OCI-M1 (cell line): ENCODE data around the gene NOL12.
"Not testable (repeated sequence)": the region's sequence is repeated elsewhere in the genome, so short reads cannot be mapped to it uniquely, and the experiment has no call there.

Experiments used
- DNase-seq: peaks from one replicate; lab custom pipeline; 2025; lab: John Stamatoyannopoulos, UW

Gene NOL12

GRCh38 chr22:37686002-37686982 is at the start of gene NOL12:
TSS of gene NOL12 (plus strand) at chr22:37686343. CDS start at chr22:37686393, 50 bp downstream.
- DNase-seq, result peak; percentile 93

- DNase-seq, result no peak
Measured at GRCh38 chr22:37636949-37637273, 49.2 kb upstream of the NOL12 start.

GRCh38 chr22:37638391-37639069 is 47.6 kb upstream of the NOL12 start:
- peak; percentile 36 for DNase-seq

GRCh38 chr22:37639070-37639760 is 46.9 kb upstream of the NOL12 start, which contains the start of gene SH3BP1:
TSS of gene SH3BP1 (plus strand) at chr22:37639669. CDS start at chr22:37639788, 119 bp downstream.
- peak; percentile 39 for DNase-seq

- peak; percentile 42 for DNase-seq
Measured at GRCh38 chr22:37639771-37640590, 46.2 kb upstream of the NOL12 start.

- DNase-seq, result no peak
Measured at GRCh38 chr22:37640591-37641560, 45.3 kb upstream of the NOL12 start.

GRCh38 chr22:37641561-37641949 is 44.6 kb upstream of the NOL12 start:
- no peak for DNase-seq

GRCh38 chr22:37643225-37643847 is 42.8 kb upstream of the NOL12 start:
- DNase-seq, result peak; percentile 87

- no peak for DNase-seq
Measured at GRCh38 chr22:37647317-37647716, 38.8 kb upstream of the NOL12 start.

GRCh38 chr22:37647928-37648327 is 38.2 kb upstream of the NOL12 start:
- DNase-seq, result no peak

- DNase-seq, result no peak
Measured at GRCh38 chr22:37650463-37651136, 35.5 kb upstream of the NOL12 start.

GRCh38 chr22:37654563-37655251 is 31.4 kb upstream of the NOL12 start:
- no peak for DNase-seq

- DNase-seq, result no peak
Measured at GRCh38 chr22:37655252-37655563, 30.9 kb upstream of the NOL12 start.

- not testable (repeated sequence) for DNase-seq
Measured at GRCh38 chr22:37656583-37656982, 29.6 kb upstream of the NOL12 start.

- peak; percentile 65 for DNase-seq
Measured at GRCh38 chr22:37657590-37658132, 28.5 kb upstream of the NOL12 start.

- peak; percentile 99 for DNase-seq
Measured at GRCh38 chr22:37658133-37659065, 27.7 kb upstream of the NOL12 start, which contains the start of gene PDXP. TSS of gene PDXP (plus strand) at chr22:37658723. CDS start at chr22:37658783, 60 bp downstream.
